Mucosa of descending colon (tissue), 3 donors: ENCODE data around the gene PLXND1. TPM values are rescaled to one million over a fixed set of nuclear protein-coding genes. Genes with fewer than 3 reads are reported as not detected.
"Not testable (repeated sequence)": the region's sequence is repeated elsewhere in the genome, so short reads cannot be mapped to it uniquely, and the experiment has no call there.

ENCODE experiments used
- ATAC-seq: fragments of 200-7000 bp; cut with Tn5 transposase; one replicate; pipeline ENCODE4 v1.9.1; 2020; ENCODE audit warnings: mild to moderate bottlenecking, moderate library complexity
- DNase-seq, 3 donors: peaks; one replicate each; pipeline ENCODE4 v3.0.0-alpha.2; 2020
- H3K36me3 ChIP-seq: fragments of 200-600 bp; one replicate; pipeline ENCODE4 v1.8.0; 2021; ENCODE audit warnings: low read depth, mild to moderate bottlenecking
- H3K4me1 ChIP-seq: fragments of 200-600 bp; one replicate; pipeline ENCODE4 v1.8.0; 2021; ENCODE audit warnings: low read depth, mild to moderate bottlenecking
- H3K4me3 ChIP-seq: fragments of 200-600 bp; one replicate; pipeline ENCODE4 v1.8.0; 2021; ENCODE audit warnings: mild to moderate bottlenecking
- H3K9me3 ChIP-seq: fragments of 200-600 bp; one replicate; pipeline ENCODE4 v1.8.0; 2021; ENCODE audit warnings: mild to moderate bottlenecking
- intact Hi-C, 2 donors: fragments of 100-400 bp; cut with DNase I in 1 of 2; cut with micrococcal nuclease in 1 of 2; formaldehyde crosslinking; loops; one replicate each; pipeline versions ENCODE4 v1.11.0 to v1.11.1; 2022; cut with DNase I, micrococcal nuclease
- total RNA-seq, 3 donors: library from RNA; stranded (reverse); fragmentation: NEBNext Ultra II Directional in 2 of 3; extraction: Animal tissue kit (Norgen Biotek cat#: 25700) in 2 of 3; gene quantifications; one replicate each; pipeline versions ENCODE4 v1.2.1 to v1.2.4, GENCODE V29; 2021 to 2023
- TF ChIP-seq, protein P1 (sequence below): fragments of 200-600 bp; IDR thresholded peaks from one replicate; pipeline ENCODE4 v1.8.0; 2022; ENCODE audit warnings: antibody characterized with exemption, mild to moderate bottlenecking
- donor health status: DM: no; HTN: no; CAD: no; lungs with moderate emphysema.
- donor health status: DM: no; HTN: no; CAD: no.
- donor health status: DM: no; HTN: yes; CAD: no.

The PLXND1 gene
- total RNA-seq, 3 donors from 2014 or later: 26.8 to 57.1 (median 48.1) TPM

DNA sequence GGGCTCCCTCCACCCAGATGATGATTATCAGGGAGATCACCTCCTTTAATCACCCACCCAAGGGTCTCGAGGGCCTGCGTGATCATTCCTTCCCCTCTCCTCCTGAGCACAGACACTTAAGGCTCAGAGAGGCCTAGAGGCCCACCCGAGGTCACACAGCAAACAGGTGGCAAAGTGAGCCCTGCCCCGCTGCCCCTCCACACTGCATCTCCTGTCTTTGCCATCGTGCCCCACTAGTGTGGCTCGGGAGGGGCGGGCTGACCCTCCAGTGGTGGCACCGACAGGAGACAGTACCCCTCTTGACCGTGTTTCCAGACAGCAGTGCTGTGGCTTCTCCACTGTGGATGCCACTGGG lies 4.9 kb upstream of the PLXND1 start:
- H3K4me3 ChIP-seq: no peak overlapping the region
- H3K4me1 ChIP-seq: no peaks in the 10 kb centered on the region
- no peaks in the 10 kb centered on the region for H3K9me3 ChIP-seq
- no peak for ATAC-seq
- intact Hi-C loops: no loop called here
- peak in 1 of 3 donors; percentile 36 for DNase-seq
- H3K36me3 ChIP-seq: no peaks in the 10 kb centered on the region
- TF ChIP-seq, protein P1, sequence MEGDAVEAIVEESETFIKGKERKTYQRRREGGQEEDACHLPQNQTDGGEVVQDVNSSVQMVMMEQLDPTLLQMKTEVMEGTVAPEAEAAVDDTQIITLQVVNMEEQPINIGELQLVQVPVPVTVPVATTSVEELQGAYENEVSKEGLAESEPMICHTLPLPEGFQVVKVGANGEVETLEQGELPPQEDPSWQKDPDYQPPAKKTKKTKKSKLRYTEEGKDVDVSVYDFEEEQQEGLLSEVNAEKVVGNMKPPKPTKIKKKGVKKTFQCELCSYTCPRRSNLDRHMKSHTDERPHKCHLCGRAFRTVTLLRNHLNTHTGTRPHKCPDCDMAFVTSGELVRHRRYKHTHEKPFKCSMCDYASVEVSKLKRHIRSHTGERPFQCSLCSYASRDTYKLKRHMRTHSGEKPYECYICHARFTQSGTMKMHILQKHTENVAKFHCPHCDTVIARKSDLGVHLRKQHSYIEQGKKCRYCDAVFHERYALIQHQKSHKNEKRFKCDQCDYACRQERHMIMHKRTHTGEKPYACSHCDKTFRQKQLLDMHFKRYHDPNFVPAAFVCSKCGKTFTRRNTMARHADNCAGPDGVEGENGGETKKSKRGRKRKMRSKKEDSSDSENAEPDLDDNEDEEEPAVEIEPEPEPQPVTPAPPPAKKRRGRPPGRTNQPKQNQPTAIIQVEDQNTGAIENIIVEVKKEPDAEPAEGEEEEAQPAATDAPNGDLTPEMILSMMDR: no peak

GRCh38 chr3:129610794-129611445 lies 4.4 kb upstream of the PLXND1 start:
- ATAC-seq, intact Hi-C loops, H3K36me3 ChIP-seq, H3K4me3 ChIP-seq, DNase-seq, H3K9me3 ChIP-seq, H3K4me1 ChIP-seq: not testable (repeated sequence)

DNA sequence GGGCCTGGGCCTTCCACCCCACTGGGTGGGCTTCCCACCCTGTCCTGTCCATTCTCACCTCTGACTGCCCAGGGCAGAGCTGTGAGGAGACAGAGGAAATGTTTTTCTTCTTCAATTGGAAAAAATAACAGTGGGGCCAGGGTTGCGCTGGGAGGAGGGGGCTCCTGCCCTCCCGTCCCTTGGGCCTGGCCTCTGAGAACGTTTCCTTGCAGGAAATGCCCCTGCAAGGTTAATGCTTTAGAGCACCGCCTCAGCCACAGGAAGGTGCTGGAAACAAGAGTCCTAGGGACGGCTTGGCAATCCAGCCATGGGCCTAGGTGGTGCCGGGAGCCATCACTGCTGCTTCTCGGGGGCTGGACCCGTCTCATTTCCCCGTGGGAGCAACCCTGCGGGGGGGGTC lies 3.8 kb upstream of the PLXND1 start:
- TF ChIP-seq, protein P1: no peak
- Histone ChIP-seq H3K36me3 (no peaks in the 10 kb centered on the region), H3K9me3 (no peaks in the 10 kb centered on the region), H3K4me1 (peaks cover 7% of the 10 kb centered on the region), H3K4me3 (no peak overlapping the region)
- DNase-seq: no peak
- intact Hi-C loops: no loop called here
- no peak for ATAC-seq

- Histone ChIP-seq H3K4me3 (no peak overlapping the region), H3K9me3 (no peaks in the 10 kb centered on the region), H3K36me3 (no peaks in the 10 kb centered on the region), H3K4me1 (peaks cover 7% of the 10 kb centered on the region)
- intact Hi-C loops: no loop called here
- DNase-seq (no peak), ATAC-seq (no peak)
- TF ChIP-seq, protein P1: no peak
Measured at GRCh38 chr3:129609591-129610182, 3.2 kb upstream of the PLXND1 start.

DNA sequence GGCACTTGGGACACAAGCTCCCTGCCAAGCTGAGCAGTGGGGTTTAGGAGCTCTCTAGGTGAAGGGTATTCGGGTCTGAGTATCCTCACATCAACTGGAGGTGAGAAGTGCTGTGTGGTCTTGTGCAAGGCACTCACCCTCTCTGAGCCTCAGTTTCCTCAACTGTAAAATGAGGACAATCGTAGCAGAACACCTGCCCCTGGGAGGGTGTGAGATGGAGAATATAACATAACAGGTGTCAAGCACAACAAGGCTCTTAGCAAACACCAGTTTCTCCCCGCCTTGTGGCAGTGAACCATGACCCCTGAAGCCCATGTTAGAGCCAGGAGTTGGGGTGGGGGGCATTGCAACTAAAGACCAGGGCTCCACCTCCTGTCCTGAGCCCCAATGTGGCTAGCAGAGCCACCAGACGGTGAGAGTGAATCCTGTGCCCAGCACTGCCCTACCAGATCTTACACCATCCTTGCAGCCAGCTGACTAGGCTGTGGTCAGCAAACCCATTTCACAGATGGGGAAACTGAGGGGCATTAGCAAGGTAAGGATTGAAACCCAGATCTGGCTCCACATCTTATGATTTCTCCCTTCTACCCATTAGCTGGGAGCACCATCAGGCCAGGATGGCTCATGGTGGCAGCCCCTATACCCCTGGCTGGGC lies 2.6 kb upstream of the PLXND1 start:
- intact Hi-C loops: no loop called here
- no peak for ATAC-seq
- TF ChIP-seq, protein P1: no peak
- no peaks in the 10 kb centered on the region for H3K36me3 ChIP-seq
- H3K9me3 ChIP-seq: no peaks in the 10 kb centered on the region
- no peak for DNase-seq
- H3K4me3 ChIP-seq: no peak overlapping the region
- H3K4me1 ChIP-seq: peaks cover 7% of the 10 kb centered on the region
